VCaP (cell line): ENCODE measurements around the gene DNAJC30.

ENCODE experiments used
- H3K27ac ChIP-seq: fragments of 450-650 bp; 2 replicates; pipeline ENCODE4 v1.5.1; 2017
- TF ChIP-seq, protein P1 (sequence below): fragments of 450-650 bp; conservative IDR thresholded peaks from 2 replicates; pipeline ENCODE4 v1.5.1; 2017; ENCODE audit warnings: mild to moderate bottlenecking, moderate library complexity

The DNAJC30 gene

DNA sequence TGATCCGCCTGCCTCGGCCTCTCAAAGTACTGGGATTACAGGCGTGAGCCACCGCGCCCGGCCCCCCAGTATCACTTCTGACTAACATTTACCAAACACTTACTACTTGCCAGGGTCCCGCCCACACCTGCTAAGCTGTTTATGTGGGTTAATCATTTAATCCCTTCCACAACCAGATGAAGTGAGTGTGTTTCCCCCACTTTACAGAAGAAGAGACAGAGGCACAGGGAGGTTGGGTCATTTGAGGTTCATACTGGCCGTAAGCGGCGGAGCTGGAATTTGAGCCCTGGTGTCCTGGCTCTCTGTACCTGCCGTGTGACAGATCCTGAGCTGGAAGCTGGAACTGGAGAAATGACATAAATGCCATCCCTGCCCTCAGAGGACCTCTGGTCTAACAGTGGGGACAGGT lies 30.7 kb downstream of the DNAJC30 start:
- TF ChIP-seq, protein P1, sequence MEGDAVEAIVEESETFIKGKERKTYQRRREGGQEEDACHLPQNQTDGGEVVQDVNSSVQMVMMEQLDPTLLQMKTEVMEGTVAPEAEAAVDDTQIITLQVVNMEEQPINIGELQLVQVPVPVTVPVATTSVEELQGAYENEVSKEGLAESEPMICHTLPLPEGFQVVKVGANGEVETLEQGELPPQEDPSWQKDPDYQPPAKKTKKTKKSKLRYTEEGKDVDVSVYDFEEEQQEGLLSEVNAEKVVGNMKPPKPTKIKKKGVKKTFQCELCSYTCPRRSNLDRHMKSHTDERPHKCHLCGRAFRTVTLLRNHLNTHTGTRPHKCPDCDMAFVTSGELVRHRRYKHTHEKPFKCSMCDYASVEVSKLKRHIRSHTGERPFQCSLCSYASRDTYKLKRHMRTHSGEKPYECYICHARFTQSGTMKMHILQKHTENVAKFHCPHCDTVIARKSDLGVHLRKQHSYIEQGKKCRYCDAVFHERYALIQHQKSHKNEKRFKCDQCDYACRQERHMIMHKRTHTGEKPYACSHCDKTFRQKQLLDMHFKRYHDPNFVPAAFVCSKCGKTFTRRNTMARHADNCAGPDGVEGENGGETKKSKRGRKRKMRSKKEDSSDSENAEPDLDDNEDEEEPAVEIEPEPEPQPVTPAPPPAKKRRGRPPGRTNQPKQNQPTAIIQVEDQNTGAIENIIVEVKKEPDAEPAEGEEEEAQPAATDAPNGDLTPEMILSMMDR: no peak
- no peak overlapping the region for H3K27ac ChIP-seq

GRCh38 chr7:73650524-73650923 lies 32.7 kb downstream of the DNAJC30 start:
- TF ChIP-seq, protein P1: no peak
- no peak overlapping the region for H3K27ac ChIP-seq

DNA sequence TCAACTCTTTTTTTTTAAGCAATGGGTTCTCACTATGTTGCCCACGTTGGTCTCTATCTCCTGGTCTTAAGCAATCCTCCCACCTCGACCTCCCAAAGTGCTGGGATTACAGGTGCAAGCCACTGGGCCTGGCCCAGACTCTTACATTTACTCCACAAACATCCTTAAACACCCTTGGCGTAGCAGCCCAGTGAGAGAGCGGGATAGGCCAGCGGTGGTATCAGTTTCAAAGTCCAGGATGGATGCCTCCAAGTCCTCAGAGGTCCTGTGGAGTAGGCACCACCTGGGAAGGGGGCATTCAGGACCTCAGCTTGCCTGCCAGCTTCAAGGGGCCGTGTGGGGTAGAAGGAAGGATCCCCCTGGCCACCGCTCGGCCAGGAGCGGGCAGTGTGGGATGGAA lies 33.7 kb downstream of the DNAJC30 start:
- TF ChIP-seq, protein P1: no peak
- no peak overlapping the region for H3K27ac ChIP-seq

DNA sequence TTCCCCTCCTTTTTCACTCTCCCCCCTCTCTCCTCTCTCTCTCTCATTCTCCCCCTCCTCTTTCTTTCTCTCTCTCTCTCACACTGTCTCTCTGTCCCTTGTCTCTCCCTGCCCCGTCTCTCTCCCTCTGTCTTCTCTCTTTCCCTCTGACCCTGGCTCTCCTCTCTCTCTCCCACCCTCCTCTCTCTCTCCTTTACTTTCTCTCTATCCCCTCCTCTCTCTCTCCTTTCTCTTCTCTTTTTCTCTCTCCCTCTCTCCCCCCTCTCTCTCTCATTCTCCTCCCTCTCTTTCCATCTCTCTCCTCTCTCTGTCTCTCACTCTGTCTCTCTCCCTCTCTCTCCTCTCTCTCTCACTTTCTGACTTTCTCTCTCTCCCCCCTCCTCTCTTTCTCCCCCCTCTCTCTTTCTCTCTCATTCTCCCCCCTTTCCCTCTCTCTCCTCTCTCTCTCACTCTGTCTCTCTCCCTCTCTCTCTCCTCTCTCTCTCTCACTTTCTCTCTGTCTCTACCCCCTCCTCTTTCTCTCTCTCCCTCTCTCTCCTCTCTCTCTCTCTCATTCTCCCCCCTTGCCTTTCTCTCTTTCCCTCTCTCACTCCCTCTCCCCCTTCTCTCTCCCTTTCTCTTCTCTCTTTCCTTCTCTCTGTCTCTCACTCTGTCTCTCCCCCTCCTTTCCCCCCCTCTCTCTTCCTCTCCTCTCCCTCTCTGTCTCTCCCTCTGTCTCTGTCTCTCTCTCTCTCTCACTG lies 34.5 kb downstream of the DNAJC30 start:
- no peak overlapping the region for H3K27ac ChIP-seq
- TF ChIP-seq, protein P1: no peak

DNA sequence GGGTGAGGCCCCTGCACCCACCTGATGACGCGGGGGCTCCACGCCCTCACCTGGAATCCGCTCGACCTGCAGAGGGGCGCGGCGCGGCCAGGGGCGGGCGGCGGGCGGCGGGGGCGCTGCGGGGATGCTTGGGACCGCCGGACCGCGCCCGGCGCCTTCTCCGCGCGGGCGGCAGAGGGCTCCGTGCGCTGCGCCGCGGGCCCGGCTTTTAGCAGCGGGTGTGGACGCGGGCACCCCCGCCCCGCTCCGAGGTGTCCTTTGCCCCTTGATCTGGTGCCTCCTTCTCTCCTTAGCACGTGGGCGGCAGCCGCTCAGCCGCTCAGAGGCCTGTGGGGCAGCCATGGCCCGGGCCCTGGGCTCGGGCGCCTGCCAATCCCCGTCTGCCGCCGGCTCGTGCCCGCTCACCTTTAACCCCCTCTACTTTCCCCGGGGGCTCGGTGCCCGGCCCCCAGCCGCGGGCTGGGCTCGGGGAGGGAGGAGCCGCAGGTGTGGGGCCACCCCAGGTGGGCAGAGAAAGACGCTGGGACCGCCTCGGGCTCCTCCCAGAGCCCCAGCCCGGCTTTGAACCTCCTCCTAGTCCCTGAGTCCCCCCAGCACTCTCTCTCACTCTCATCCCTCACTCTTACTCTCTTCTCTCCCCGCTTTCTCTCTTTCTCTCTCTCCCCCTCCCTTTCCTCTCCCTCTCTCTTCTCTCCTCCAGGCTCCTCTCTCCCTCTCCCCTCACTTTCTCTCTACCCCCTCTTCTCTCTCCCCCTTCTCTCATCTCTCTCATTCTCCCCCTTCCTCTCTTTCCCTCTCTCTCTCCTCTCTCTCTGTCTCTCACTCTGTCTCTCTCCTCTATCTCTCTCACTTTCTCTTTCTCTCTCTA lies 35.3 kb downstream of the DNAJC30 start:
- peak overlapping the region; percentile 44; the same call in 1 of the 2 replicates for H3K27ac ChIP-seq
- TF ChIP-seq, protein P1: peak; percentile 69

- TF ChIP-seq, protein P1: no peak
- no peak overlapping the region; the same call in 1 of the 2 replicates for H3K27ac ChIP-seq
Observed at GRCh38 chr7:73646785-73647724, 36.2 kb downstream of the DNAJC30 start.
